ENCODE results near the gene PLEKHA4. TPM values are rescaled to one million over a fixed set of nuclear protein-coding genes. Genes with fewer than 3 reads are reported as not detected.

Gene PLEKHA4
- total RNA-seq, 1 experiment from 2014 or later = not detected

- H3K27ac ChIP-seq (ENCODE audit: low read length) = no peak within 1 kb of the TSS
- no peaks in the 10 kb centered on the region for H3K9me3 ChIP-seq (ENCODE audit: low read length)
- H2AFZ ChIP-seq (ENCODE audit: low read length) = peak within 1 kb of the TSS; percentile 91
- no peaks in the 10 kb centered on the region for H4K20me1 ChIP-seq (ENCODE audit: insufficient read depth, low read depth, low read length)
- H3K4me3 ChIP-seq (ENCODE audit: low read length) = peak within 1 kb of the TSS; percentile 58; the same call in 1 of the 2 replicates
- H3K4me1 ChIP-seq (ENCODE audit: low read length) = peaks cover 16% of the 10 kb centered on the region
- peak within 1 kb of the TSS; percentile 63 for H3K9ac ChIP-seq (ENCODE audit: low read length)
- H3K36me3 ChIP-seq (ENCODE audit: insufficient read depth, low read length) = no peaks in the 10 kb centered on the region
- no peaks in the 10 kb centered on the region for H3K79me2 ChIP-seq (ENCODE audit: low read length)
- no peaks in the 10 kb centered on the region for H3K27me3 ChIP-seq (ENCODE audit: low read length)
- peak within 1 kb of the TSS; percentile 77 for H3K4me2 ChIP-seq (ENCODE audit: low read depth, low read length, poor library complexity, severe bottlenecking)
- DNase-seq = peak; percentile 38
- no peaks in the 10 kb centered on the region for H3K9me2 ChIP-seq (replicated peaks; ENCODE audit: insufficient read depth, low read length)
These were observed 32.1 kb downstream of the PLEKHA4 start, which contains the start of gene HSD17B14 for GRCh38 chr19:48836089-48837017. HSD17B14 (minus strand) TSS chr19:48836491; CDS start chr19:48836411, 80 bp downstream.

GRCh38 chr19:48835734-48836088 is 32.7 kb downstream of the PLEKHA4 start:
- no peak overlapping the region; the same call in 1 of the 2 replicates for H3K9ac ChIP-seq (ENCODE audit: low read length)
- peaks cover 16% of the 10 kb centered on the region for H3K4me1 ChIP-seq (ENCODE audit: low read length)
- no peaks in the 10 kb centered on the region for H3K9me2 ChIP-seq (replicated peaks; ENCODE audit: insufficient read depth, low read length)
- no peaks in the 10 kb centered on the region for H3K27me3 ChIP-seq (ENCODE audit: low read length)
- H3K79me2 ChIP-seq (ENCODE audit: low read length) = no peaks in the 10 kb centered on the region
- H3K36me3 ChIP-seq (ENCODE audit: insufficient read depth, low read length) = no peaks in the 10 kb centered on the region
- H2AFZ ChIP-seq (ENCODE audit: low read length) = peak overlapping the region; percentile 60; the same call in 1 of the 2 replicates
- no peaks in the 10 kb centered on the region for H4K20me1 ChIP-seq (ENCODE audit: insufficient read depth, low read depth, low read length)
- peak; percentile 98 for DNase-seq
- no peak overlapping the region for H3K27ac ChIP-seq (ENCODE audit: low read length)
- peak overlapping the region; percentile 77 for H3K4me2 ChIP-seq (ENCODE audit: low read depth, low read length, poor library complexity, severe bottlenecking)
- H3K4me3 ChIP-seq (ENCODE audit: low read length) = no peak overlapping the region
- H3K9me3 ChIP-seq (ENCODE audit: low read length) = no peaks in the 10 kb centered on the region

DNA sequence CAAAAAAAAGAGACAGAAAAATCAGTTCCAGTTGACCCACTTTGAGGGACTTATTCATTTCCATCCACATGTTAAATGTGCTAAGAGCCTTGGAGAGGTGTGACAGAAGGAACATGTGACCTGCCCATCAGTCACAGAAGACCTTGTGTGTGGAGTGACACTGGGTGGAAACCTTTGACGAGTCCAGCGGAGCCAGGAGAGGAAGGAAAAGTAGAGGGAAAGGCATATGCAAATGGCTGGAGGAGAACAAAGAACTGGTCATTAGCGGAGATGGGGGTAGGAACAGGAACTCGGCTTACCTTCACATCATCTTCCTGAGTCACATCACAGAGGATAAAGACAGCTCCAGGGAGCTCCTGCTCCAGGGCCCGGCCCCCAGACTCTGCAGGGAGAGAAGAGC is 34.4 kb downstream of the PLEKHA4 start:
- no peak overlapping the region for H3K4me3 ChIP-seq (ENCODE audit: low read length)
- H2AFZ ChIP-seq (ENCODE audit: low read length) = no peak overlapping the region
- H3K27me3 ChIP-seq (ENCODE audit: low read length) = no peaks in the 10 kb centered on the region
- H4K20me1 ChIP-seq (ENCODE audit: insufficient read depth, low read depth, low read length) = no peaks in the 10 kb centered on the region
- DNase-seq = peak; percentile 44
- H3K79me2 ChIP-seq (ENCODE audit: low read length) = no peaks in the 10 kb centered on the region
- no peaks in the 10 kb centered on the region for H3K9me2 ChIP-seq (replicated peaks; ENCODE audit: insufficient read depth, low read length)
- H3K9me3 ChIP-seq (ENCODE audit: low read length) = no peaks in the 10 kb centered on the region
- H3K9ac ChIP-seq (ENCODE audit: low read length) = no peak overlapping the region
- H3K4me1 ChIP-seq (ENCODE audit: low read length) = peaks cover 16% of the 10 kb centered on the region
- no peaks in the 10 kb centered on the region for H3K36me3 ChIP-seq (ENCODE audit: insufficient read depth, low read length)
- H3K27ac ChIP-seq (ENCODE audit: low read length) = no peak overlapping the region
- no peak overlapping the region for H3K4me2 ChIP-seq (ENCODE audit: low read depth, low read length, poor library complexity, severe bottlenecking)

DNA sequence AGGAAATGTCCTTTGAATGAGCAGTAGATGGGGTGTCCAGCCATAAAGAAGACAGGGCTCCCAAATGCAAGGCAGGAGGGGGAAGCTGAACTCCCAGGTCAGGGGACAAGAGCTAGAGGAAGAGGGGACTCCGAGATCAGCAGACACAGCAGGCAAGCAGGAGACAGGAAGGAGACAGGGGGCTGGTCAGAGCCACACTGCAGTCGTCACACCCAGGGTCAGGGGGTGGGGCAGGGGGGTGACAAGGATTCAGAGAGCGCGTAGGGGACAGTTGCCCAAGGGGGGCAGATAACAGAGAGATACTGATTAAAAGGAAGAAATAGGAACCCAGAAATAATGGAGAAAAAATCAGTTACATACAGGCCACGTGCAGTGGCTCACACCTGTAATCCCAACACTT is 35.4 kb downstream of the PLEKHA4 start:
- DNase-seq = peak; percentile 16
- H4K20me1 ChIP-seq (ENCODE audit: insufficient read depth, low read depth, low read length) = no peaks in the 10 kb centered on the region
- peaks cover 16% of the 10 kb centered on the region for H3K4me1 ChIP-seq (ENCODE audit: low read length)
- H3K79me2 ChIP-seq (ENCODE audit: low read length) = no peaks in the 10 kb centered on the region
- no peak overlapping the region for H3K27ac ChIP-seq (ENCODE audit: low read length)
- H3K9me2 ChIP-seq (replicated peaks; ENCODE audit: insufficient read depth, low read length) = no peaks in the 10 kb centered on the region
- H3K4me3 ChIP-seq (ENCODE audit: low read length) = no peak overlapping the region
- H3K36me3 ChIP-seq (ENCODE audit: insufficient read depth, low read length) = no peaks in the 10 kb centered on the region
- no peak overlapping the region for H3K9ac ChIP-seq (ENCODE audit: low read length)
- H3K27me3 ChIP-seq (ENCODE audit: low read length) = no peaks in the 10 kb centered on the region
- no peaks in the 10 kb centered on the region for H3K9me3 ChIP-seq (ENCODE audit: low read length)
- H3K4me2 ChIP-seq (ENCODE audit: low read depth, low read length, poor library complexity, severe bottlenecking) = no peak overlapping the region
- H2AFZ ChIP-seq (ENCODE audit: low read length) = no peak overlapping the region

DNA sequence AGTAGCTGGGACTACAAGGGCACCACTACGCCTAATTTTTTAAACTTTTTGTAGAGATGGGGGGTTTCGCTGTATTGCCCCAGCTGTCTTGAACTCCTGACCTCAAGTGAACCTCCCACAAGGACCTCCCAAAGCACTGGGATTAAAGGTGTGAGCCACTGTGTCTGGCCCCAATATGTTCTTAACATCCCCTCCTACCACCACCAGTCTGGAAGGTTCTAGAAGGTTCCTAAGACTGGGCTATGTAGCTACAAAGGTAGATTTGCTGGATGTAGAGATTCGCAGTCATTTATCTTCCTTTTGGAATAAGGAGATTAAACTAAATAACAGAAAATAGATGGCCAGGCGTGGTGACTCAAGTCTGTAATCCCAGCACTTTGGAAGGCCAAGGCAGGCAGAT is 37.5 kb downstream of the PLEKHA4 start:
- Histone ChIP-seq H2AFZ (ENCODE audit: low read length) (no peak overlapping the region), H3K27ac (ENCODE audit: low read length) (no peak overlapping the region), H3K9me2 (replicated peaks; ENCODE audit: insufficient read depth, low read length) (no peaks in the 10 kb centered on the region), H3K4me3 (ENCODE audit: low read length) (no peak overlapping the region), H3K9me3 (ENCODE audit: low read length) (no peaks in the 10 kb centered on the region), H3K9ac (ENCODE audit: low read length) (no peak overlapping the region), H3K36me3 (ENCODE audit: insufficient read depth, low read length) (no peaks in the 10 kb centered on the region), H3K27me3 (ENCODE audit: low read length) (no peaks in the 10 kb centered on the region), H3K79me2 (ENCODE audit: low read length) (no peaks in the 10 kb centered on the region), H3K4me1 (ENCODE audit: low read length) (peaks cover 2% of the 10 kb centered on the region), H4K20me1 (ENCODE audit: insufficient read depth, low read depth, low read length) (no peaks in the 10 kb centered on the region), H3K4me2 (ENCODE audit: low read depth, low read length, poor library complexity, severe bottlenecking) (no peak overlapping the region)
- DNase-seq = peak; percentile 34

DNA sequence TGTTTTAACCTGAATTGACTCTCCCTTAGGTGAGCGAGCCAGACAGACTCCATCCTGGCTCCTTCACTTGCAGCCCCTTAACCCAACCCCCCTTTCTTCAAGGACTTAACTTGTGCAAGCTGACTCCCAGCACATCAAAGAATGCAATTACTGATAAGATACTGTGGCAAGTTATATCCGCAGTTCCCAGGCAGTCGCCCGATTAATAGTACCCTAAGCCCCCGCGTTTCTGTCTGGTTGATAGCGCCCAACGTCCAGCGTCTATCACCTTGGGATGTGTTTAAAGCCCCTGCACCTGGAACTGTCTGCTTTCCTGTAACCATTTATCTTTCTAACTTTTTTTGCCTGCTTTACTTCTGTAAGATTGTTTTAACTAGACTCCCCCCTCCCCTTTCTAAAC is 38.3 kb downstream of the PLEKHA4 start:
- Histone ChIP-seq H3K36me3 (ENCODE audit: insufficient read depth, low read length) (no peaks in the 10 kb centered on the region), H3K4me2 (ENCODE audit: low read depth, low read length, poor library complexity, severe bottlenecking) (no peak overlapping the region), H4K20me1 (ENCODE audit: insufficient read depth, low read depth, low read length) (no peaks in the 10 kb centered on the region), H3K27me3 (ENCODE audit: low read length) (no peaks in the 10 kb centered on the region), H3K4me1 (ENCODE audit: low read length) (no peaks in the 10 kb centered on the region), H3K4me3 (ENCODE audit: low read length) (no peak overlapping the region), H2AFZ (ENCODE audit: low read length) (no peak overlapping the region), H3K79me2 (ENCODE audit: low read length) (no peaks in the 10 kb centered on the region), H3K9ac (ENCODE audit: low read length) (no peak overlapping the region), H3K9me2 (replicated peaks; ENCODE audit: insufficient read depth, low read length) (no peaks in the 10 kb centered on the region), H3K9me3 (ENCODE audit: low read length) (no peaks in the 10 kb centered on the region), H3K27ac (ENCODE audit: low read length) (no peak overlapping the region)
- DNase-seq = peak; percentile 23

- no peaks in the 10 kb centered on the region for H4K20me1 ChIP-seq (ENCODE audit: insufficient read depth, low read depth, low read length)
- no peak overlapping the region for H3K9ac ChIP-seq (ENCODE audit: low read length)
- H3K9me3 ChIP-seq (ENCODE audit: low read length) = no peaks in the 10 kb centered on the region; the same call in 1 of the 2 replicates
- H3K4me2 ChIP-seq (ENCODE audit: low read depth, low read length, poor library complexity, severe bottlenecking) = no peak overlapping the region
- H3K9me2 ChIP-seq (replicated peaks; ENCODE audit: insufficient read depth, low read length) = no peaks in the 10 kb centered on the region; the same call in 1 of the 2 replicates
- H2AFZ ChIP-seq (ENCODE audit: low read length) = no peak overlapping the region
- no peaks in the 10 kb centered on the region for H3K27me3 ChIP-seq (ENCODE audit: low read length)
- no peaks in the 10 kb centered on the region for H3K4me1 ChIP-seq (ENCODE audit: low read length)
- no peaks in the 10 kb centered on the region for H3K36me3 ChIP-seq (ENCODE audit: insufficient read depth, low read length)
- no peak overlapping the region for H3K4me3 ChIP-seq (ENCODE audit: low read length)
- no peak for DNase-seq
- no peak overlapping the region for H3K27ac ChIP-seq (ENCODE audit: low read length)
- no peaks in the 10 kb centered on the region for H3K79me2 ChIP-seq (ENCODE audit: low read length)
These were observed 41.8 kb downstream of the PLEKHA4 start for GRCh38 chr19:48826606-48827020.

GRCh38 chr19:48822514-48822913 is 45.9 kb downstream of the PLEKHA4 start:
- H3K9me2 ChIP-seq (replicated peaks; ENCODE audit: insufficient read depth, low read length) = no peaks in the 10 kb centered on the region; the same call in 1 of the 2 replicates
- H3K4me3 ChIP-seq (ENCODE audit: low read length) = no peak overlapping the region
- no peak overlapping the region for H3K4me2 ChIP-seq (ENCODE audit: low read depth, low read length, poor library complexity, severe bottlenecking)
- no peaks in the 10 kb centered on the region for H3K4me1 ChIP-seq (ENCODE audit: low read length)
- no peak overlapping the region for H3K27ac ChIP-seq (ENCODE audit: low read length)
- H2AFZ ChIP-seq (ENCODE audit: low read length) = no peak overlapping the region
- no peaks in the 10 kb centered on the region for H3K27me3 ChIP-seq (ENCODE audit: low read length)
- no peaks in the 10 kb centered on the region for H3K79me2 ChIP-seq (ENCODE audit: low read length)
- no peak for DNase-seq
- H3K9ac ChIP-seq (ENCODE audit: low read length) = no peak overlapping the region
- no peaks in the 10 kb centered on the region for H4K20me1 ChIP-seq (ENCODE audit: insufficient read depth, low read depth, low read length)
- H3K9me3 ChIP-seq (ENCODE audit: low read length) = no peaks in the 10 kb centered on the region; the same call in 1 of the 2 replicates
- H3K36me3 ChIP-seq (ENCODE audit: insufficient read depth, low read length) = no peaks in the 10 kb centered on the region

Measured in Karpas-422 (cell line).